Measurements from ENCODE around the gene DIPK1A.
A peak's percentile ranks its signal among the peaks of the same experiment; 100 is the strongest.

- TF ChIP-seq POLR2A (IDR thresholded peaks at IDR 0.05), result no peak
- peak; percentile 96 to 99 (median 98) for TF ChIP-seq CTCF (IDR thresholded peaks at IDR 0.05)
Measured at GRCh38 chr1:92858564-92859399, 102.5 kb downstream of the DIPK1A start.

Data from breast epithelium (tissue), 3 donors.